ENCODE data around the gene REV1. TPM values are rescaled to one million over a fixed set of nuclear protein-coding genes. Genes with fewer than 3 reads are reported as not detected.

Gene REV1
- total RNA-seq, 1 donor from 2014 or later: 52.1 TPM

DNA sequence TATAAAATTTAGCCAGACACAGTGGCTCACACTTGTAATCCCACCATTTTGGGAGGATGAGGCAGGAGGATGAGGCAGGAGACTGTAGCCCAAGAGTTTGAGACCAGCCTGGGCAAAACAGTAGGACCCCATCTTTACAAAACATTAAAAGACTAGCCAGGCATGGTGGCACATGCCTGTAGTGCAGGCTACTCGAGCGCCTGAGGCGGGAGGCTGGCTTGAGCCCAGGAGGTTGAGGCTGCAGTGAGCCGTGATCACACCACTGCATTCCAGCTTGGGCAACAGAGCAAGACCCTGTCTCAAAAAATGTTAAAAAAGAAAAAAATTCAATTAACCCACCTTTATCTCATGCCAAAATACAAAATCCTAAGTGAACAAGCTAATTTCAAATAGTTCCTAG lies 4.0 kb downstream of the REV1 start:
- DNase-seq (no peak), ATAC-seq (ENCODE audit: low read depth) (no peak)
- no peaks in the 10 kb centered on the region for H3K9me3 Mint-ChIP-seq
- peaks cover 12% of the 10 kb centered on the region for H3K36me3 Mint-ChIP-seq (ENCODE audit: low read depth)
- no peak overlapping the region for H3K27ac Mint-ChIP-seq
- no peaks in the 10 kb centered on the region for H3K27me3 Mint-ChIP-seq
- H3K4me1 Mint-ChIP-seq: peaks cover 43% of the 10 kb centered on the region
- no peak overlapping the region for H3K4me3 Mint-ChIP-seq
- CTCF ChIA-PET: no interaction called here
- TF ChIP-seq, protein P1, sequence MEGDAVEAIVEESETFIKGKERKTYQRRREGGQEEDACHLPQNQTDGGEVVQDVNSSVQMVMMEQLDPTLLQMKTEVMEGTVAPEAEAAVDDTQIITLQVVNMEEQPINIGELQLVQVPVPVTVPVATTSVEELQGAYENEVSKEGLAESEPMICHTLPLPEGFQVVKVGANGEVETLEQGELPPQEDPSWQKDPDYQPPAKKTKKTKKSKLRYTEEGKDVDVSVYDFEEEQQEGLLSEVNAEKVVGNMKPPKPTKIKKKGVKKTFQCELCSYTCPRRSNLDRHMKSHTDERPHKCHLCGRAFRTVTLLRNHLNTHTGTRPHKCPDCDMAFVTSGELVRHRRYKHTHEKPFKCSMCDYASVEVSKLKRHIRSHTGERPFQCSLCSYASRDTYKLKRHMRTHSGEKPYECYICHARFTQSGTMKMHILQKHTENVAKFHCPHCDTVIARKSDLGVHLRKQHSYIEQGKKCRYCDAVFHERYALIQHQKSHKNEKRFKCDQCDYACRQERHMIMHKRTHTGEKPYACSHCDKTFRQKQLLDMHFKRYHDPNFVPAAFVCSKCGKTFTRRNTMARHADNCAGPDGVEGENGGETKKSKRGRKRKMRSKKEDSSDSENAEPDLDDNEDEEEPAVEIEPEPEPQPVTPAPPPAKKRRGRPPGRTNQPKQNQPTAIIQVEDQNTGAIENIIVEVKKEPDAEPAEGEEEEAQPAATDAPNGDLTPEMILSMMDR (IDR thresholded peaks at IDR 0.05): no peak
- POLR2A ChIA-PET: interaction anchor here (0.7 to 0.9 kb wide), 2 partner anchors 149 to 836 kb away, joined by 3 to 4 read pairs; partner anchors contain the start of gene TXNDC9
- intact Hi-C loops (cut with micrococcal nuclease): loop anchor here (5.0 kb wide), 1 partner anchor 754 kb away; the partner anchor contains the start of gene MGAT4A

DNA sequence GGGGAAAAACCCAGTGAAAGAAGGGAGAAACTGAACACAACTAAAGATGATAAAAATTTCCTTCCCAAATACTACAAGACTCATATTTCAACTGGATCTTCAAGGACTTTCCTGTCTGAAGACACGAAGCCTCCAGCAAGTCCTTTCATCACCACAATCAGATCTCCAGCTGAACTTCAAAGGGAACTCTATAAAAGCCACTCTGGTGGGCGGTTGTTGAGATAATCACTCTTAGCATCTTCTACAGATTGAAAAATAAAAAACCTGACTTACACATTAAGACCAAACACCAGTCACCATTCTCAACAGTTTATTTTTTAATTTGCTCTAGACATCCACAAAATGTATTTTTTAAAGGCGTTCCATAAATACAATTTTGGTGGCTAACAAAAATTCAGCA lies 4.4 kb downstream of the REV1 start:
- intact Hi-C loops (cut with micrococcal nuclease): loop anchor here (5.0 kb wide), 1 partner anchor 753 kb away; the partner anchor contains the start of gene MGAT4A

DNA sequence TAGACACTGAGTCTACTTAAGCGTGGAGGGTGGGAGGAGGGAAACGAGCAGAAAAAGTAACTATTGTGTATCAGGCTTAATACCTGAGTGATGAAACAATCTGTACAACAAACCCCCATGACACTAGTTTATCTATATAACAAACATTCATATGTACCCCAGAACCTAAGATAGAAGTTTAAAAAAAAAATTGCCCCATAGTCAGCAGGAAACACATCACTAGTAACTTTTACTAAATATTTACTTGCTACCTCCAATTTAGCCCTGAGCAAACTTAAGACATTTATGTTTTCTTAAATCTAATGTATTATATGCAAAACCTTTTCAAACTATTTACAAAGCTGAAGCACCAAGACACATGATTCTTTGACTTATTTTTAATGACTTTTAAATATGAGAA lies 5.6 kb downstream of the REV1 start:
- no peaks in the 10 kb centered on the region for H3K9me3 Mint-ChIP-seq
- peaks cover 9% of the 10 kb centered on the region for H3K36me3 Mint-ChIP-seq (ENCODE audit: low read depth)
- peaks cover 48% of the 10 kb centered on the region for H3K4me1 Mint-ChIP-seq
- no peak overlapping the region for H3K4me3 Mint-ChIP-seq
- H3K27ac Mint-ChIP-seq: no peak overlapping the region
- POLR2A ChIA-PET: no interaction called here
- CTCF ChIA-PET: no interaction called here
- ATAC-seq (ENCODE audit: low read depth) (no peak), DNase-seq (no peak)
- intact Hi-C loops (cut with micrococcal nuclease): no loop called here
- H3K27me3 Mint-ChIP-seq: no peaks in the 10 kb centered on the region
- TF ChIP-seq, protein P1 (IDR thresholded peaks at IDR 0.05): no peak

More for the DNA sequence above, 4.4 kb downstream of the REV1 start:
- Mint-ChIP-seq H3K27ac (no peak overlapping the region), H3K36me3 (ENCODE audit: low read depth) (peaks cover 12% of the 10 kb centered on the region), H3K27me3 (no peaks in the 10 kb centered on the region), H3K9me3 (no peaks in the 10 kb centered on the region), H3K4me3 (no peak overlapping the region), H3K4me1 (peaks cover 43% of the 10 kb centered on the region)
- ATAC-seq (ENCODE audit: low read depth) (no peak), DNase-seq (no peak)
- POLR2A ChIA-PET: interaction anchor here (0.9 kb wide), 1 partner anchor 148 kb away, joined by 4 read pairs; the partner anchor contains the start of gene EIF5B
- TF ChIP-seq, protein P1 (IDR thresholded peaks at IDR 0.05): no peak
- CTCF ChIA-PET: no interaction called here

DNA sequence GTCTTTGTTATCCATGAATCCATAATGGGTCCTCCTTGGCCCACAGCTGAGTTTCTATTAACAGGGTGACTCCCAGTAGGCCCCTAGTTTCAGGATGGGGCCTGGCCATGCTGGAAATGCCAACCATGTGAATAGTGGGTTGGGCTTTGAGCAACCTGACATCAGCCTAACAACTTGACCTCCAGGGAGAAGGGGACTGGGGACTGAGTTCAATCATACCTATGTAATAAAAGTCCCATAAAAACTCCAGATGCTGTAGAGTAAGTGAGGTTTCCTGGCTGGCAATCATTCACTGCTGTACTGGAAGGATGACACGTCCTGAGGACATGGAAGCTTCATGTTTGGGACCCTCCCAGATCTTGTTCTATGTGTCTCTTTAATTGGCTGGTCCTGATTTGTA lies 7.9 kb downstream of the REV1 start:
- TF ChIP-seq, protein P1 (IDR thresholded peaks at IDR 0.05): no peak
- H3K36me3 Mint-ChIP-seq (ENCODE audit: low read depth): peaks cover 6% of the 10 kb centered on the region
- POLR2A ChIA-PET: no interaction called here
- intact Hi-C loops (cut with micrococcal nuclease): no loop called here
- H3K27ac Mint-ChIP-seq: no peak overlapping the region
- ATAC-seq (ENCODE audit: low read depth) (no peak), DNase-seq (no peak)
- H3K9me3 Mint-ChIP-seq: no peaks in the 10 kb centered on the region
- H3K27me3 Mint-ChIP-seq: no peaks in the 10 kb centered on the region
- CTCF ChIA-PET: no interaction called here
- H3K4me1 Mint-ChIP-seq: peaks cover 45% of the 10 kb centered on the region
- H3K4me3 Mint-ChIP-seq: no peak overlapping the region

DNA sequence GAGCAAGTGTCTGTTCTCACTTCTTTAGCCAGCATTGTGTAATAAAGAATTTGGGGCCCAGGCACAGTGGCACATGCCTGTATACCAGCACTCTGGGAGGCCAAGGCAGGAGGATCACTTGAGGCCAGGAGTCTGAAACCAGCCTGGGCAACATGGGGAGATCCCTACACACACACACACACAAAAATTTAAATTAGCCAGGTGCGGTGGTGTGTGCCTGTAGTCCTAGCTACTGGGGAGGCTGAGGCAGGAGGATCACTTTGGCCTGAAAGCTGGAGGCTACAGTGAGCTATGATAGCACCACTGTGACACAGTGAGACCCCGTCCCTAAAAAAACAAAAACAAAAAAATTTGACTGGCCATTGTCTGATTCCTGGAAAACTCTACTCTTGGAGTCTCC lies 8.3 kb downstream of the REV1 start:
- intact Hi-C loops (cut with micrococcal nuclease): no loop called here
- Mint-ChIP-seq H3K4me3 (no peak overlapping the region), H3K36me3 (ENCODE audit: low read depth) (peaks cover 6% of the 10 kb centered on the region), H3K4me1 (peaks cover 41% of the 10 kb centered on the region), H3K27me3 (no peaks in the 10 kb centered on the region), H3K27ac (no peak overlapping the region), H3K9me3 (no peaks in the 10 kb centered on the region)
- DNase-seq: no peak
- ATAC-seq (ENCODE audit: low read depth): no peak
- TF ChIP-seq, protein P1 (IDR thresholded peaks at IDR 0.05): no peak
- CTCF ChIA-PET: no interaction called here
- POLR2A ChIA-PET: no interaction called here

Data from activated B cell treated with CpG ODN at 0.5 μM for 24 hours (primary cell).